ENCODE measurements around the gene UGT2B17. TPM values are rescaled to one million over a fixed set of nuclear protein-coding genes. Genes with fewer than 3 reads are reported as not detected.
"Not testable (repeated sequence)": the region's sequence is repeated elsewhere in the genome, so short reads cannot be mapped to it uniquely, and the experiment has no call there.

Gene UGT2B17
- total RNA-seq, 4 donors from 2014 or later: not detected

- DNase-seq (ENCODE audit: low spot score in 2 of 2): no peak
- no peak overlapping the region for H3K4me3 ChIP-seq (ENCODE audit: low read depth, poor library complexity, severe bottlenecking)
- intact Hi-C loops (cut with DNase I; ENCODE audit: low total_unique reads): no loop called here
- WGBS, 2 donors: 85% methylated on average over 3 of the region's 3 CpGs; no CpG with 5 or more reads in 1 of the 2 donors
- no peak for TF ChIP-seq POLR2A (IDR thresholded peaks at IDR 0.05)
Observed at GRCh38 chr4:68572653-68573170, 3.4 kb downstream of the UGT2B17 start.

DNA sequence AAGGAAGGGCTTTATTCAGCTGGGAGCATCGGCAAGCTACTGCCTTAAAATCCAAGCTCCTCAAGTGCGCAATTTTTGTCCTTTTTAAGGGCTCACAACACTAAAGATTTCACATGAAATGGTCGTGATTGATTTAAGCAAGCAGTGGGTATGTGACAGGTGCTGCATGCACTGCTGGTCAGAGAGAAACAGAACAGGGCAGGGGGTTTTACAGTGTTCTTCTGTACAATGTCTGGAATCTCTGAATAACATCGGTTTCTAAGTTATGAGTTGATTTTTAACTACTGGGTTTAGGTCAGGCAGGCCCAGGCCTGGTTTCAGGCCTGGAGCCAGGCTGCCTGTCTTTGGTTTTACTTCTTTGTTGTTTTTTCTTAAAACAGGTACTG, 6.0 kb downstream of the UGT2B17 start:
- WGBS, 2 donors: 71% methylated on average over 4 of the region's 4 CpGs; no CpG with 5 or more reads in 1 of the 2 donors
- TF ChIP-seq POLR2A (IDR thresholded peaks at IDR 0.05) (no peak), CTCF (IDR thresholded peaks at IDR 0.05) (no peak)
- H3K4me3 ChIP-seq (ENCODE audit: low read depth, poor library complexity, severe bottlenecking): no peak overlapping the region
- DNase-seq (ENCODE audit: low spot score in 2 of 2): no peak
- intact Hi-C loops (cut with DNase I; ENCODE audit: low total_unique reads): no loop called here

DNA sequence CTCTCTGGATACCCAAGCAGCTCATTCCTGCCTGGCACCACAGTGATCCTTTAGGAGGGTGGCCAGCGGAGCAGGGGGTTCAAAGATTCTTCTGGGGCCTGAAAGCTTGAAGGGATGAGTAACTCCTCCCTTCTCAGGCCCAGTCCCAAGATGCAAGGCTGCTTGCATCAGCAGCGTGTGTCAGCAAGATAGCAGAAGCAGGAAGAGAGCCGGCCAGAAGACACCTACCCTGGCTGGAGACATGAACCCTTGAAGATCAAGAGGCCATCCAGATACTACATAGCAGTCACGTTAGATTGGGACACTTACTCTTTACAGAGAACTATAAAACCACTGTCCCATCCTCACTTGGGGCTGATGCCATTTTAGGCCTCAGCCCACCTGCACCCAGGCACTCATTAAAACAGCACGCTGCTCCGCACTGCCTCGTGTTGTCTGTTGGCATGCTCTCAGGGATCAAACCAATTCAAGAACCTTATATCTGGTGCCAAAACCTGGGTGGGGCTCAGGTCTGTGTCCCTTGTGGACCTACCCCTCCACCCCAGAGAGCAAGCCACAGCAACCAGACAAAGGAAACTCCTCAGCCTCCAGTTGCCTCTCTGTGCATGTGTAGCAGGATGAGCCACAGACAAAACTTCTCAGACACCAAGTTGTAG, 6.5 kb downstream of the UGT2B17 start:
- H3K4me3 ChIP-seq (ENCODE audit: low read depth, poor library complexity, severe bottlenecking): no peak overlapping the region
- DNase-seq (ENCODE audit: low spot score in 2 of 2): no peak
- intact Hi-C loops (cut with DNase I; ENCODE audit: low total_unique reads): no loop called here
- WGBS, 2 donors: 81% methylated on average over 7 of the region's 7 CpGs; no CpG with 5 or more reads in 1 of the 2 donors
- no peak for TF ChIP-seq POLR2A (IDR thresholded peaks at IDR 0.05)
- TF ChIP-seq CTCF (IDR thresholded peaks at IDR 0.05): no peak

DNA sequence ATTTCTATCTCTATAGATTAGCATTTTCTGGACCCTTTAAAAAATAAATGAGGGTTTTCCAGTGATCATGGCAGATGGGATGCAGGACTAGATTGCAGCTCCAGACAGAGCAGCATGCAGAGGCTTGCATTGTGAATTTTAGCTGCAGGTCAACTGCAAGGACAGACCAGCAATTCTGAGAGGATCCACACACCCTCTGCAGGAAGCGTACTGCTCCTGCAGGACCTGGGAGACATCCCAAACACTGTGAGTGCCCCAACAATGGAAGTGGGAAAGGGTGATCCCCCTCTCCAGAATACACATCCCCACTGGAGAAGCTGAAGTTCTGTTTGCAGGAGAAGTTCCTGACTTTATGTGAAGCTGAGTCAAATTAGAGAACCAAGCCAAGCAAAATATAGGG, 7.1 kb downstream of the UGT2B17 start:
- whole genome bisulfite sequencing, 2 donors: 69% methylated on average over 1 of the region's 1 CpG; no CpG with 5 or more reads in 1 of the 2 donors
- intact Hi-C loops (cut with DNase I; ENCODE audit: low total_unique reads); DNase-seq (ENCODE audit: low spot score in 2 of 2); H3K4me3 ChIP-seq (ENCODE audit: low read depth, poor library complexity, severe bottlenecking): not testable (repeated sequence)

DNA sequence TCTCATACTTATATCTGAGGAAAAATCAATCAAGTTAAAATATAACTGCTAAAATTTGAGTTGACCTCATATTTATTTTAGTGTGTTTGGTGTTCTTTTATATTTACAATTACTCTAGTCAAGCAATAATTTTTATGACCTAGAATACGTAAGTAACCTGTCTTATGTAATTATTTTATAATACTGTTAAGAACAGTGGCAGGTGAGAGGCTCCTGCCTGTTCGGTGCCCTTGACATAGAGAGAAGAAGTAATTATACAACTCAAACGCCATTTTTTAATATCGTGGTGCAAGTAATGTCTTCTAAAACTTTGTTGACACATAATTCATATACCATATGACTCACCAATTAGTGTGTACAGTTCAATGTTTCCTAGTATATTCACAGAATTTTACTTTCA, 7.6 kb downstream of the UGT2B17 start:
- intact Hi-C loops (cut with DNase I; ENCODE audit: low total_unique reads); H3K4me3 ChIP-seq (ENCODE audit: low read depth, poor library complexity, severe bottlenecking); DNase-seq (ENCODE audit: low spot score in 2 of 2): not testable (repeated sequence)
- 34% methylated on average over 4 of the region's 4 CpGs; no CpG with 5 or more reads in 1 of the 2 donors for whole genome bisulfite sequencing, 2 donors

DNA sequence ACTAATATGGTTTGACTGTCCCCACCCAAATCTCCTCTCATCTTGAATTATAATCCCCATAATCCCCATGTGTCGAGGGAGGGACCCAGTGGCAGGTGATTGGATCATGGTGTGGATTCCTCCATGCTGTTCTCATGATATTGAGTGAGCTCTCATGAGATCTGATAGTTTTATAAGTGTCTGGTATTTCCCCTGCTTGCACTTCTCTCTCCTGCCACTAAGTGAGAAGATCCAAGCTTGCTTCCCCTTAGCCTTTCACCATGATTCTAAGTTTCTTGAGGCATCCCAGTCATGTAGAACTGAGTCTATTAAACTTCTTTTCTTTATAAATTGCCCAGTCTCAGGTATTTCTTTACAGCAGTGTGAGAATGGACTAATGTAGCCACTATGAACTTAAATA, 9.8 kb downstream of the UGT2B17 start:
- 85% methylated on average over 1 of the region's 1 CpG; no CpG with 5 or more reads in 1 of the 2 donors for WGBS, 2 donors
- intact Hi-C loops (cut with DNase I; ENCODE audit: low total_unique reads); DNase-seq (ENCODE audit: low spot score in 2 of 2); H3K4me3 ChIP-seq (ENCODE audit: low read depth, poor library complexity, severe bottlenecking): not testable (repeated sequence)

DNA sequence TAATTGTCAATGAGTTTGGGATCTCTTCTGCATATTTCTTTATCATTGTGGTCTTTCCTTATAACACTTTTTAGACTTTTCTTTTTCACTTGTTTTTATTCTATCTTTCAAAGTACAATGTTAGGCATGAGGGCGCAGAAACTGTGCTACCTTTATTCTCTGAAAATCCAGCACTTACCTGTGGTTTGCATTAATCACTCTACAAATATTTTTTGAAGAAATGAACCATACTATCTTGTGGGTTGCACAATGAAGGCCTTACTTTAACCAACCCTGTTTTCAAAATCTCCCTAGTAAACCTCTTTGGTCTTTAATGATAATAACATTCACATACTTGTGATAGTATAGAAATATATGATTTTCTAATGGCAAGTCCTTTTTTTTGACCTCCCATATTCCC, 11.0 kb downstream of the UGT2B17 start:
- WGBS, 2 donors: 91% methylated on average over 1 of the region's 1 CpG; no CpG with 5 or more reads in 1 of the 2 donors
- intact Hi-C loops (cut with DNase I; ENCODE audit: low total_unique reads); H3K4me3 ChIP-seq (ENCODE audit: low read depth, poor library complexity, severe bottlenecking); DNase-seq (ENCODE audit: low spot score in 2 of 2): not testable (repeated sequence)

DNA sequence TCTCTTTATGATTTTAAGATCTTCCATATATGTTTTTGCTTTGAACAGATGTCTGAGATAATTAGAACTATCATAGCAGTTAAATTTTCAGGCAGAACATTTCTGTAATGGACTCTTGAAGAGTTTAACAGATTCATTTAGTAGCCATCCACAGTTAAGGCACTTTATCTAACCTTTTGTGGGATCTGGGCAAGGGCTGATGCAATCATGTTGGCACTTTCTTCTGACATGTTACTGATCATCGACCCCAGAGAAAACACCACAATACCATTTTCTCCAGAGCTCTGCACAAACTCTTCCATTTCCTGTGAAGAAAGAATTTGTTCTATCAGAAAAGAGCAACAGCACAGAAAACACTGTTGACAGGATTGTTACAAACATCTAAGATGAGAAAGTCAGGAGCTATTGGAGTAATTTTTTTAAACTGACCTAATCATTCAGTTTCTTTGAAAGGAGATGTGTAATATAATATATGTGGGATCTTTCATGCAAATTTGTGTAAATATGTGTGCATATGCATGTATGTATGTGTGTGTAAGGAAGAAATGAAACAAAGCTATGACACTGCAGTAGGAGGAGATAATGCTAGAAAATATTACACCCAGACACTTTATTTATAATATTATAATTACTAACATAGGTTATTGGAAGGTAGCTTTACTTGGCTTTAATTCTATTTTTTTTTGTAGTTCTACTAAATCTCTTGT, 15.6 kb downstream of the UGT2B17 start:
- intact Hi-C loops (cut with DNase I; ENCODE audit: low total_unique reads); H3K4me3 ChIP-seq (ENCODE audit: low read depth, poor library complexity, severe bottlenecking); DNase-seq (ENCODE audit: low spot score in 2 of 2): not testable (repeated sequence)
- WGBS, 2 donors: no CpG with 5 or more reads among the region's 1 CpG

GRCh38 chr4:68553830-68554229, 22.3 kb downstream of the UGT2B17 start:
- DNase-seq (ENCODE audit: low spot score in 2 of 2); H3K4me3 ChIP-seq (ENCODE audit: low read depth, poor library complexity, severe bottlenecking); intact Hi-C loops (cut with DNase I; ENCODE audit: low total_unique reads): not testable (repeated sequence)
- WGBS, 2 donors: 82% methylated on average over 1 of the region's 1 CpG; no CpG with 5 or more reads in 1 of the 2 donors

GRCh38 chr4:68552818-68553811, 23.0 kb downstream of the UGT2B17 start:
- DNase-seq (ENCODE audit: low spot score in 2 of 2); intact Hi-C loops (cut with DNase I; ENCODE audit: low total_unique reads): not testable (repeated sequence)
- WGBS, 2 donors: 63% methylated on average over 5 of the region's 5 CpGs; no CpG with 5 or more reads in 1 of the 2 donors

GRCh38 chr4:68542742-68543141, 33.4 kb downstream of the UGT2B17 start:
- H3K4me3 ChIP-seq (ENCODE audit: low read depth, poor library complexity, severe bottlenecking); DNase-seq (ENCODE audit: low spot score in 2 of 2); intact Hi-C loops (cut with DNase I; ENCODE audit: low total_unique reads): not testable (repeated sequence)
- WGBS, 2 donors: 96% methylated on average over 5 of the region's 13 CpGs; no CpG with 5 or more reads in 1 of the 2 donors

More at GRCh38 chr4:68552818-68553811, 23.0 kb downstream of the UGT2B17 start:
- not testable (repeated sequence) for H3K4me3 ChIP-seq (ENCODE audit: low read depth, poor library complexity, severe bottlenecking)
